ENCODE measurements around the gene UBE2J1. TPM values are rescaled to one million over a fixed set of nuclear protein-coding genes. Genes with fewer than 3 reads are reported as not detected.

UBE2J1 gene
- polyA plus RNA-seq, 5 donors, result 50.8 to 68.4 (median 54.6) TPM

DNA sequence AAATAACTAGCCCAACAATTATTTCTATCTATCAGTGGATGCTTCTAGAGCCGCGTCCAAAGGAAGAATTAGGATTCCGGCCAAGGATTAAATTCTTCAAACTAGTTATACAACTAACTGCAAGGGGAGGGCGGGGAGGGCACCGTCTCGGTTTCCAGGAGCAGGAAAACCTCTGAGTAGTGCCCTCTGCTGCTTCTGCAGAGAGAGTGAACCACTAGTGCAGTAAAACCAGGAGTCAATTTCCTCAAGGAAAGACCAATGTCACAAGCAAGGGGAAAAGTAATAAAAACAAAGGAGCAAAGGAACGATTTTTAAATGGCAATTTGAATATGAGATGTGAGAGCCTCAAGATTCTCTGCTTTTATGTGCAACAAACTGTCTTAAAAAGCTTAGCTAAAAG is 16.5 kb upstream of the UBE2J1 start:
- peak in 1 of 2 donors; percentile 50 for DNase-seq

DNA sequence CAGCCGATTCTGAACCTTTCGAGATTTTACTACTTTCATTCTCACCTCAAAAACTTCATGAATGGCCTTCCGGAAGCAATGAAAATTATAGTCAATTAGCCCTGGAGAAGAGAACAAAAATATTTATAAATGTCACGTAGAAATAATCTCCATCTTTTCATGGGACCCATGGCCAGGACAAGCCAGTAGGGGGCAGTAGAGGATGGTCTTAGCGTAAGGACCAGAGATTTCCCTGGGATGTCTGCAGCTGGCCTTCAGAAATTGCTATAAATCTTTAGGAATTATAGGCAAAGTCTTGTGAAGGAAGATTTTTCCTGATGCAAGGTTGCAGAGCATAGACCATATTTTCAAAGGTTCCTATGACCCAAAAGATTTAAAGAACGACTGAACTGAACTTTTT is 15.6 kb upstream of the UBE2J1 start:
- no peak for DNase-seq

DNA sequence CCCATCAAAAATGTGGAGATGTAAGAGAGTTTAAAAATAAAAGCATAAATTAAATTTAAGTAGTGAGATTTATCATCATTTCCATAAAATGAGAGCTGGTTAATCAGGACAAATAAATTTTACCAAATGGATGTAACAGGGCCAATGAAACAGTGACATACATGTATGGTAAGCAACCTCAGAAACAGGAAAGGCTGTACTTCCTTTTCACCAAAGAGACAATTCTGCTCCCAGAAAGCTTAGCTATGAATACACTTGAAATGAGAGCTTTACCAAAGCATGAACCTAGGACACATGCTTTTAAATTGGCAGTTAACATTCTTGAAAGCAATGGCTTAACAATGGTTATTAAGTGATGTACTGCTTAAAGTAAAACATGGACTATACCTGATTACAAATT is 12.1 kb upstream of the UBE2J1 start:
- DNase-seq, result no peak

DNA sequence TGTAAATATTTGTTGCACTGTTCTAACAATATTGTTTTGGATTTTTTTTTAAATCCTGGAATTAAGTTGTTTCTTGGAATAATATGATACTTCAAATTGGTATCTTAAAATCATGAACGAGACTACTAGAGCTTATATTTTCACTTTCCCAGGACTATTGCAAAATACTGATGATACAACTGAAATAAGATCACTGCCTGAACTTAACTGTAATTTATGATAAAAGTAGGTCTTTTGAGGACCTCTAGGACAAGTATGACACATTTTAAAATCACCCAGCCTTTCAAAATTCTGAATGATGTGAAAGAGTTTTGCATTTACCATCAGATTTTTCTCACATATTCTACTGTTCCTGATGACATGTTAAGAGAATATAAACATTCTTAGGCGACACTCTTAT is 8.6 kb upstream of the UBE2J1 start:
- no peak for DNase-seq

DNA sequence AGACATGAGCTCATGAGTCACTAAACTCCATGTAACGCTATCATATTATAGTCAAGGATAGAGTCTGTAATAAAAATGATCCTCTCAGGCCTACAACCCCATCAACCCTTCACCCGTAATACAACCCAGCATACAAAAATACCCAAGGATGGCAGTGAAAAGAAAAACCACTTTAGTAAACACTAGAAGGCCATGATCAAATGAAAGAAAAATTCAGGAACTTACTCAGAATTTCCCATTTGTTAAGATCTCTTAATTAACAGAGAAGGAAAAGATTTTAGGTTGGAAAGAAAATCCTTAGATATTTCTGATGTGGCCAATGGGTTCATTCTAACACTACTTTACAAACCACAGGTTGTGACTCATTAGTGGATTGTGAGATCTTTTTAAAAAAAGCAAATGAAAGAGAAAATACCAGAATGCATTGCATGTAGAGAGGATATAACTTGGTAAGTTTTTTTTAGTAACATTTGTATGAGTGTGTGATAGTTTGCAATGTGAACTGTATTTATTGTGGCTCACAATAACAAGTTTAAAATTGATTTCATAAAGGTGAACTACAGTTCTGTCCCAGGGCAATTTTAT is 8.0 kb upstream of the UBE2J1 start:
- no peak for DNase-seq

DNA sequence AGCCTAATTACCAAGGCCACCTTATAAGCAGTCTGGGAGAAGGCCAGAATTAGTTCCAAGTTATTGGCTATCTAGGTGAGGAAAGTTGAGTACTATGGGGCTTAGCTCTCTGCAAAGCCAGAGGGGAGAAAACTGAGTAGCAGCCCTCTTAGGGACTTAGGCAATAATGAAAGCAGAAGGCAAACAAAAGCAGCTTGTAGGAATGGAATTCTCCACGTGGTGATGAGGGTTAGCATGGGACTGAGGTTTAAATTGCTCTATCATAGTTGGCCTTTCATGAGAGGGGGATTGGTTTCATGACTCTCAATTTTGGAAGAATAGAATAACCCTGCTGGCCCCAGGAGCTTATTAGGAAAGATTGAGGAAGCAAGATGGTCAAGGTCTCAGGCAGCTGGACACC is 7.0 kb upstream of the UBE2J1 start:
- DNase-seq, result no peak

DNA sequence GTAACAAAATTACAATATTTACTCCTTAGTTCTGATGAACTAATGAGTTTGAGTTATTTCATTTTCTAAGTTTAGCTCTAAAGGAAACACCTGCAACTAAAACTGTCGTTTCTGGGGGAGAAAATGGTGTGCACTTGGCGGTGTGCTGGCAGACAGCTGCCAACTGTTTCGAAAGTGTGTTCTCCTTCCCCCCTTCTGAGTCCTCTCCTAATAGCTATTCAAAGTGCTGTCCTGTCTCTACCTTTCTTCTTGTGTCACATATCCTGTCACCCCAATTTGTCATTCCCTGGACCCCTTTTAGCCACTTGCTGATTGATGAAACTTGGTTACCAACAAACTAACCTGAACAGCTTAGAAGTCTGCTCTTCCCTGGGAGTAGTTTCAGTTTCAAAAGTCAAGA is 4.9 kb upstream of the UBE2J1 start:
- no peak for DNase-seq

DNA sequence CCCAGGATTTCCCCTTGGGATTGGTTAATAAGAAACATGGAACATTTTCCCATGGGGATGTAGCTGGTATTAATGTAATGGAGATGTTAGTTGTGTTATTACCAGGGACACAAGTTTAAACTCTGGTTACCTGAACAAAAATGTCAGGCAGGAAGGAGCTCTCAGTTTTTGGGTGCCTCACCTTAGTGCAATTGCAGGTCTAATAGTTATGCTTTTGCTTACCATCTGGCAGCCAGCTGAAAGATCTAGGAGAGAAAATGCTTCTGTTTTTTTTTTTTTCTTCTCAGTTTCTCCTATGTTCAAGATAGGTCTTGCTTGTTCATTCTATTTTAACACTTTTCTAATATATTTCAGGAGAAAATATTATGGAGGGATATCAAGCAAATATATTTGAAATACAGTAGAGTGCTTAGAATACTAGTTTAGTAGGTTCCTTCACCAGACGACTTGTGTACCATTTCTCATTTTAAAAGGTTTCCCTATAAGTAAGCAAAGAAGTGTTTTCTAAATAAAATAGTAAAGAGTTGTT is 4.2 kb upstream of the UBE2J1 start:
- no peak for DNase-seq

DNA sequence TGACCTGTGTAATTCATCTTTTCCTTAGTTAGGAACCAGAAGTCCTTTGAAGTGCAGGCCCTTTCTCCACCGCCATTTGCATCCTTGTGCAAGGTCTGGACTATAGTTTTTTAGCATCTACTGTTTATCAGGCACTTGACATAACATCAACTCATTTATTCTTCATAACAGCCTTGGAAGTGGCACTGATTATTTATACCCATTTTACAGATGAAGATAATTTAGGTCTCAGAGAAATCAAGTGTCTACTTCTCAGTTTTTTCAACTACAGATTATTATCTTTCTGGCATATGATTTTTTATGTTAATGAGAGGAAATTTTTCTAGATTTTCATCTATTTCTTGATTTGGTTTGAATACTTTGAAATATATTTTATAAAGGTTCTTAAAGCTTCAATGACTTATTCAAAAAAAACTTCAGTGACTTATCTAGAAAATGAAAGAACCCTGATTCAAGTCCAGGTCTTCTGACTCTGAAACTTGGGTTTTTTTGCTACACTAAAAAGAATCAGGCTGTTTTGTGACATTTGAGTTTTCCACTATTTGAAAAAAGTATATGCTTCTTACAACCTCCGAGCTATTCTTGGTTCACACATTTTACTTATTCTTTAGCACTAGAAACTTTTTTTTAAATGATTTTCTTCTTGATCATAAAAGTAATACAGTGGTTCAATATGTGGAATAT is 3.1 kb upstream of the UBE2J1 start:
- no peak for DNase-seq

DNA sequence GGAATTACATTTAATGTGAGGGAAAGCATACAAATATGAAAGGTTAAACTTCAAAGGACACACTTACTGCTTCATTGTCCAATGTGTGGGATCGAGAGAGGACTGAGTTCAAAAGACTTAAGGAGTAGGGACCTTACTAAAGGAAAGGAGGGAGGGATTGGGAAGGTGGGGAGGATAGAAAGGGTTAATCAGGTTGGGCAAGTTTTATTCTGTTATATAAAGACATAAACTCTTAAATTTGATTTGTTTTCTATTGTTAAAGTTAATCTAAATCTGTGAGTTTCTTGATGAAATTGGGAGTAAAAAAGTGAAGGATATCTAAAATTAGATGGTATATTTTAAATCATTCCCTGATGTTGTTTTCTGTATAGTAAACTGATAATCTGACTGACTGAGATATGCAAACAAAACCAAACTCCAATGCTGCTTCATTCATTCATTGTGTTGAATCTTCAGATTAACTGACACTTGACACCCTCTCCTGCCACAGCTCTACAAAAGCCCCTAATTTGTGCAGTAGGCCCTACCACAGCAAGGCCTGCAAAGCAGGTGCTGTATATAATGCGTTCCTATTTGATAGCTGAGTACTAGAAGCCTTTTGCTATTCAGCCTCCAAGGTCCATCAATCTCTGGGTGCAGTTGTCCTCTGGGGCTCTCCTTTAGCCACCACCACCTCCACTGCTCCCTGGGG is 1.3 kb upstream of the UBE2J1 start:
- DNase-seq, result no peak

DNA sequence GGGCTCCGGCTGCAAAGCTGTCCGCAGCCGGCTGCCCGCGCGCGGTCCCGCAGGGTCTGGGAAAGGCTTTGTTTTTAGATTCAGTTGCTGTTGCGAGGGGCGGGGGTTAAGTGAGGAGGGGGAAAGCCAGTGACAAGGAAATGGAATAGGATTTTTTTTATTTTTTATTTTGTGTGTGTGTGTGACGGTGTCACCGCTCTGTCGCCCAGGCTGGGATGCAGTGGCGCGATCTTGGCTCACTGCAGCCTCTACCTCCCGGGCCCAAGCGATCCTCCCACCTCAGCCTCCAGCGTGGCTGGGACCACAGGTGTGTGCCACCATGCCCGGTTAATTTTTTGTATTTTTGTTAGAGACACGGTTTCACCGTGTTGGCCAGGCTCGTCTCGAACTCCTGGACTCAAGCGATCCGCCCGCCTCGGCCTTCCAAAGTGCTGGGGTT is 615 bp upstream of the UBE2J1 start:
- no peak for DNase-seq

DNA sequence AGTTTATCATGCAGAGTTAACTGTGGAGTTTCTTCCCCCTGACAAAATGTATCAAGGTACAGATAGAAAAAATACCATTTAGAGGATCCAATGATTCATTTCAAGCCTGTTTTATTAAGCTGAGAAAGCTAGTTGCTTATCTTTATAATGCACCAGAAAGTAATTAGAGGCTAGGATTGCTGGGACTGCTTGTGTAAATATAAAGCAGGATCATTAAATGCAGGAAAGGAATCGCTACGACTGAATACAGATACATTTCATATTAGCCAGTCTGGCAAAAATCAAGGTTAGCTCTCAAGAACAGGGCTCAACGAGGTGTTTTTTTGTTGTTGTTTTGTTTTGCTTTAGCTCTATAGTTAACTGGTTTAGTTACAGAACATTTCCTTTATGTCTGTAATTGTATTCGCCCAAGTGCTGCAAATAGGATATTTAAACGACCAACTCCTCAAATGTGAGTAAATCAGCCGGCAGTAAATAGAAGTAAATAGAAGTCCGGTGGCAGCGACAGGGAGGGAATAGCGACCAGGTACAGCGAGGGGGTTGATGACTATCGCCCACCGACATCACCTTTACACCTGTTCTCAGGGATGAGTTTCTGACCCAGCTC is 748 bp downstream of the UBE2J1 start:
- DNase-seq, result no peak

DNA sequence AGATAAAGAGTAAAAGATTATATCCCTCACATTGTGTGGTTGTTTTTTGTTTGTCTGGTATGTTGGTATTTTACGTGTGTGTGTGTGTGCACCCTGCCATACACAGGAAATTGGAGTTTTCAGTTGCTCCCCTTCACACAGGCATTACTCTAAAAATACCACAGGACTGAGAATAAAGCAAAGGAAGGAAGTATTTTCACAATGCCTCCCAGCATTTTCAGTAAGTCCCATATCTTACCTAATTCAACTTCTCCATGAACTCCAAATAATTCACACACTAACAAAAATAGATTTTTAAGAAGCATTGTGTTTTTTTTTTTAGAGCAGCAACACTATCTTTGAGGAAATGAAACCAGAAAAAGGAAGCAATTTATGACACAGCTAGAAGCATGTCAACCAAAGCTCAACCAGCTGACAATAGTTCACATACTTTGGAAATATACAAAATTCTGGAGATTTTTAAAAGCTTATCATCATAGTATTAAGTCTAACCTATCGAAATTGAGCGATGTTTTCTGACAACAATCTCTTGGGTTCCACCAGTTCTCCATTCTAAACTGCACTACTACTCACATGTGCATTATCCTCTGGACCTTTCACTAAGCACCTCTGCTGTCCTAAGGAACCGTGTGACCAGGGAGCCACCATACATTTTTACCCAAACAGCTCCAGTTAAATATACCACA is 2.1 kb downstream of the UBE2J1 start:
- DNase-seq, result no peak

DNA sequence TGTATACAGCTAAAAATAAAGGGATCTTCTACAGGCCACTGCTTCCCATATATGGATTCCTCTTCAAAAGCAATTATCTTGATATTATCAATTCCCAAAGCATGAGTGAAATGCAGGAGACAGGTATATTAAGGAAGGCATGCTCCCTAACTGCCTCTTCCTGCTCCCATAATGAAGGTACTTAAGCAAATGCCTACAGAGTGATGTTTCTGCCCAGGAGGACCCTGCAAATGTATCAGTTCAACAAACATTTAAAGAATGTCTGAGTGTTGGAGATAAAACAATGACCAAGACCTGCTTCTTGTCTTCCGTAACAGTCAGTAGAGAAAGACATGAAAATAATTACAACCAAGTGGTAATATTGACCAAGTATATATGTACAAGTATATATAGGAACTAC is 4.2 kb downstream of the UBE2J1 start:
- DNase-seq, result no peak

DNA sequence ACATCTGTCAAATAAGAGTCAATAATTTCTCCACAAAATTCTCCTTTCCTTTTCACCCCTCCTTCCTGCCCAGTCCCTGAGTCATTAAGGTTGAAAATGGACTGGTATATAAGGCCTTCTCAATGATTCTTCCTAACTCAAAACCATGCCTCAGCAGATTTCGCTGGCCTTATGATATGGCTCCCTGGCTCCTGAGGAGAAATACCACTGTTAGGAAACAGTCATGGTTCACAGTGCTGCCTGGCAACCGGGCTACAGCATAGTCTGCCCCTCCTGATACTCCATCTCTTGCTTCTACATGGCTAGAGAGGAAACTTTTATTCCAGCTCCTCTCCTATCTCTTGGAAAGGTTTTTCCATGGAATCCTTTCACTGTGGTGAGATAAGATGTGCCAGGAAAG is 4.7 kb downstream of the UBE2J1 start:
- DNase-seq, result no peak

DNA sequence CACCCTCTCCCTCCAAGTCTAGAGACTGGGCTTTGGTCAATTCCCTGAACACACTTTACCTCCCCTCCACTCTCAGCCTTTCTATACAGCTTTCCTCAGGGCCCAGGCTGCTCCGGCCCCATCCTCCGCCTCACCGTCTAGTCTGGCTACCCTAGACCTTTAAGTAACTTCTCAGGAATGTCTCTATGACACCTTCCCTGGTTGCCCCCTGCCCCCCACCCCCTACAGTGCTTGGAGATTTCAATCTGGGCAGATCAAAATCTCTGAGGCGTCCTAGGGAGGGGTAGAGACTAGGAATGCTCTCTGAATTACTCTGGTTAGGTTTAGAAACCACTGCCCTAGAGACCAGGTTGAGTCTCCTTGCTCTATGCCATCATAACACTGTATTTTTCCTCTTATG is 6.1 kb downstream of the UBE2J1 start:
- DNase-seq, result no peak

DNA sequence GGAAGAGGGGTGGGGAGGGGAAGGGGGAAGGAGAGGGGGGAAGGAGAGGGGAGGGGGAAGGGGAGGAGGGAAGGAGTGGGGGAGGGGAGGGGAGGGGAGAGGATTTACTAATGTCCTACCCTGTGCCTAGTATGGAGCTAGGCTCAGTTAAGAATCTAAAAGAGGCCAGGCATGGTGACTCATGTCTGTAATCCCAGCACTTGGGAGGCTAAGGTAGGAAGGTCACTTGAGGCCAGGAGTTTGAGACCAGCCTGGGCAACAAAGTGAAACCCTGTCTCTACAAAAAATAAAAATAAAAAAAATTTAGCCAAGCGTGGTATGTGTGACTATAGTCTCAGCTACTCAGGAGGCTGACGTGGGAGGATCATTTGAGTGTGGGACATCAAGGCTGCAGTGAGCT is 13.0 kb downstream of the UBE2J1 start:
- DNase-seq, result no peak

DNA sequence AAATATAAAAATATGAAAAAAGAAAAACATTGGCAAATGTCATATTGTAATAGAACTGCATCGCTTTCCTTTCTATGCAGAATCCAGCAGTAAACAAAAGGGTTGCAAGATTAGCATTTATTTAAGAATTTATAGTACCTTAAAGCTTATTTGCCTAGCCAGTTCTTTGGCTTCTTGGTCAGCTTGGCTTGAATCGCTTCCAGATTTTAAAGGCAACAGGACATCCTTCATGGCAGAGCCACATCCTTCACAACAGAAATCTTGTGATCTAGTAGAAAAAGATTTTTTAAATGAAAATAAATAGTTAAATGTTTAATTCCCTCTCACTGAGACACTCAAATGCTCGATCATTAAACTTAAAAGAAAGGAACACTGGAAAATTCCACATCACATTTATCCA is 17.4 kb downstream of the UBE2J1 start:
- no peak for DNase-seq

DNA sequence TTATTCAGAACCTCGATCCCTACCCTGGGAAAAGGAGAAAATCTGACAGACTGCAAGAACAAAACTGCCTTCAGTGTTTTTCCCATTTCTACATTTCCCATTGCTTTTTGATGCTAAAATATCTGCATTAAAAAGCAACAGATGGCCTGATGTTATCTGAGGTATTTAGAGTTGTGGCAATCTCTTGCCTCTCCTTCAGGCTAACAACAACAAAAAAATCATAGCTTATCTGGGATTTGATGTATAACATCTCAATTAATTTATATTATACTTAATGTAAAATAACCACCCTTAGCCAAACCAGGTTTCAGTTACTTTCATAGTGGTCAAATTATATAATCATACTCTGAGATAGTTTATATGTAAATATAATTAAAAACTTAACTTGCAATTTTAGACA is 21.6 kb downstream of the UBE2J1 start:
- DNase-seq, result no peak

DNA sequence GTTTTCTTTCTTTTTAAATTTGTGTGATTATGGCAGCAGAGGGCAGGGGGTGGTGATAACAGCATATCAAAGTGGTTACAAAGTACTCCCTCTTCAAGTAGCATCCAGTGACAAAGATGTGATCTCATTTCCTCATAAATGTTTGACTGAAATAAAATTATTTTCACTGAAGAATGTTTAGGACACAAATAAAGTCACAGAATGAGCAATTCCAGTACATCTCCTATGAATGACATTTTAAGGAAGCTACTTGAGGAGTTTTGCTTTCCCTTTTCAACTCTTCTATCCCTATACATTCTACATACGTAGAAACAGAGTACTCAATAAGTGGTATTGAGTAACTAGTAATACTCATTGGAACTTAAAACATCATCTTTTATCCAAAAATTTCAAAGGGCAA is 23.5 kb downstream of the UBE2J1 start:
- DNase-seq, result no peak

DNA sequence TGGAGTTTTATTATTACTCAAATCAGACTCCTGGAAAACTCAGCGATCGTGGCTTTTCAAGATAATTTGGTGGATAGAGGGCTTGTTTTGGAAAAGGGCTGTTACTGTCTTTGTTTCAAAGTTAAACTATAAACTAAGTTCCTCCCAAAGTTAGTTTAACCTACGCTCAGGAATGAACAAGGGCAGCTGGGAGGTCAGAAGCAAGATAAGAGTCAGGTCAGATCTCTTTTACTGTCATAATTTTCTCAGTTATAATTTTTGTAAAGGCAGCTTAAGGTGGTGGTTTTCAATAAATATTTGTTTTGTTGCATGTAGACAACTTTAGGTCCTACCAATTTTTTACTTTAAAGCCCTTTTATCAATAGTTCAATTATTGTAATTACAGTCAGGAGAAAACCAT is 28.2 kb downstream of the UBE2J1 start:
- no peak for DNase-seq

DNA sequence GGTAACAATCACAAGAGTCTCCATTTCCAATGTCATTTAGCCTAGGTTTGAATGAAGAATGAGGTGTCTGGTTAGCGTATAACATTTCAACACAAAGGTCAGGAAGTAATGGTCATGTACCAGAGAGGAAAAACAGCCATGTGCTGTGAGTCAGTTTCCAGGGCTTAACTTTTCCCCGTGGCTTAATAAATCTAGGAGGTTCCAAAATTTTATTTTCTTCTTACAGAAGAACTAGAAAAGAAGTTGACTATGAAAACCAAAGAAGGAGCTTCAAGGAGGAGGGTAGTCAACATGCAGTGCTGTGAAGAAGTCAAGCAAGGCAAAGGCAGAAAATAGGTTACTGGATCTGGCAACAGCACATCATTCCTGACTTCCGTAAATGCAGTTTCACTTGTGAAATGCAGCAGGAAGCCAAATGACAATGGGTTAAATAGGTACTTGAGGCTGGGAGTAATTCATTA is 29.0 kb downstream of the UBE2J1 start:
- no peak for DNase-seq
